GM18502 (cell line): ENCODE results near the gene TRIM2.
"Not testable (repeated sequence)": the region's sequence is repeated elsewhere in the genome, so short reads cannot be mapped to it uniquely, and the experiment has no call there.

ENCODE experiments used
- ATAC-seq: cut with Tn5 transposase; IDR thresholded peaks from one replicate; pipeline ENCODE4 v1.9.1; 2021; ENCODE audit warnings: mild to moderate bottlenecking; ENCODE audit not compliant: unreplicated experiment, poor library complexity

The TRIM2 gene

DNA sequence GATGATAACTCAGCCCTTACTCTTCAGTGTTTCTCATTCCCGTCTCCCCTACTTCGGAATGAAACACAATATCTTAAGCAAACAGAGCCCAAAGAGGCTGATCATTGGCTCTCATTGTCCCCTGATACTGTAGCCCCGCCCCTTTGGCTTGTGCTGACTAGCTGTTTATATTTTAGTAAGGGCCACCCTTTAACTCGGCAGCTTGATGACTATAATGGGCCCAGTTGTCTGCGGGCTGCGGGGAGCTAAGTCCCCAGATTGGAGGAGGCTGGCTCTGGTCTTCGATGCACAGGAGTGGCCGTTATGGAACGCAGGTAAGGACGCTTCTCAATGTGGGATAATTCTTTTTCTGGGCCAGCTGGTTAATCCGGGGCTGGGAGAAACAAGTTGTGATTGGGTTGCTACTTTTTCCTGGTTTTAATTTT lies at the start of gene TRIM2:
Gene TRIM2 (plus strand): TSS at position 197 of the 425 bp plus-strand sequence. CDS start 88 bp downstream, at position 285.
- no peak for ATAC-seq

DNA sequence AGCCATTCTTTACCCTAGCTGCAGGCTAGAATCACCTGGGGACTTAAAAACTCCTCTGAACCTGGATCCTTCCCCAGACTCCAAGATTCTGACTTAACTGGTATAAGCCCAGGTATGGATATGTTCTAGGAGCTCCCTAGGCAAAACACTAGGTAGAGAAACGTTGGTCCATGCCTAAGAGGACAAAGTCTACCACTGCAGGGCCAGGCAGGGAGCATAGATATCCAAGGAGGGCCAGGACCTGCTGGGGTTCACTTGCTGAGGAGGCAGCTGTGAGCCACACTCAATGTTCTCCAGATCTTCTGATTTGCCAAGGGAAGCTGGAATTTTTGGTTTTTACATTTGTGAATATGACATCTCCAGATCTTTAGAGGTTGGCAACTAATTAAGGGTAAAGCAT lies 48.6 kb upstream of the TRIM2 start:
- ATAC-seq: no peak

DNA sequence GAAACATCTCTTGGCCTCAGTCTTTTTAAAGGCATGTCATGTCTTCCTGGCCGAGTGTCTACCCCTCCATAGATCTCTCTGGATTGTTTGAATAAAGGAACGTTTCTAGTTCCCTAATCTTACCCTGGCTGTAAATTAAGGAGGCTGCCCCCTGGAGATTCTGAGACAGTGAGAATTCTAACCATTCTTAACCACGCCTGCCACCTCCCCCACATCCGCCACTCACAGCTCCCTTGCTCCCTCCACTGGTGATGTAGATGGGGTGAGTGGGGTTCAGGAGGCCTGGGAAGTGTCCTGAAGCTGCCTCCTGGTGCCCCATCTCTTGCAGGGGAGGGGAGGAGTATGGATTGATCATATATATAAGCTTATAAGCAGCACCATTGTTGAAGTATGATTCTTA lies 48.0 kb upstream of the TRIM2 start:
- ATAC-seq: no peak

DNA sequence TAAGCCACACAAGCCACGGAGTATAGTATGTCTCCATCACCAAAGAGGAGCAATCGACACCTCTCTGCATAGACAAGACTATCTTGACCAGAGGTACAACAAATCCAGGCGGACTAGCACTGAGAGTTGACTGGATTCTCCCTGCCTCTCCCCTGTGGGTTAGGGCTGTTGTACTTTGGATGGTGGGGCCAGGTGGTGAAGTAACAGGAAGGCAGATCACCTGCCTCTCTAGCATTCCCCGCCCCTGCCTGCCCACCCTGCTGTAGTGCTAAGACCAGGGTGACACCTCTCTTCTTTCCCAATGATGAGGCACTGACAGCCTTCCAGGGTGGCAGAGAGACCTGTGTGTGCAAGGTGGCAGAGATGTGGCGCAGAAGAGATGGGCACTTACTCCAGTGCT lies 47.5 kb upstream of the TRIM2 start:
- ATAC-seq: no peak

DNA sequence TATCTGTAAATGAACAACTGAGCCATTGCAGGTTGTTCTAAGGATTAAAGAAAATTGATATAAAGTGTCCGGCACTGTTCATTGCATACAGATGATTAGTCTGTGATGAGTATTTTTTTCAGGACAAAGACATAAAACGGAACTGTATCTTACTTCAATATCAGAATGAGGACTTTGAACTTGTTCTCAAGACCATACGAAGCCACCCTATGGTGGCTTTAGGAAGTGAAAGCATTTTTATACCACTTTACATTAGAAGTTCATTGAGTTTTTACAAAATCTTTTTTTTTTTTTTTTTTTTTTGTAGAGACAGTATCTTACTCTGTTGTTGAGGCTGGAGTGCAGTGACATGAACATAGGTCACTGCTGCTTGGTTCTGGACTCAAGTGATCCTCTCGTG lies 45.2 kb upstream of the TRIM2 start:
- no peak for ATAC-seq

DNA sequence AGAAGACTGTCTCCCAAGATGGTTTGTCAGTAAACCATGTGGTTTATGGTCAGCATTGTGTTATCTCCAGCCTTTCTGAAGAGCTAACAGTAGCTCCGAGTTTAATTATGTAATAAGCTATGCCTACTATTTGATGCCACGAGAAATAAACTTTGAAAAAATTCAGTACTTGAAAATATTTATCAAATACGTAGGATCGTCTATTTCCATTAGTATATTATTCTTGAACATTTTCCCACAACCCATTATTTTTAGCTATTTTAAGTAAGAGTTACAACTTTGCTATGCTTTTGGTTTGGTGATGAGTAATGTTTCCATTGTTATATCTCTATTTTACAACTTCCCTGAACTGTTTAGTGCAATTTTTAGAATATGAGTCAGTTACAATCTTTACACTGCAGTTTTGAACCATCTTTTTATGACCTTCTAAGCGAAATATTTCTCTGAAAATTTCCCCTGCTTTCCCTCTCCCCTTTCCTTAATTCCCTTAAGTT lies 44.5 kb upstream of the TRIM2 start:
- no peak for ATAC-seq

DNA sequence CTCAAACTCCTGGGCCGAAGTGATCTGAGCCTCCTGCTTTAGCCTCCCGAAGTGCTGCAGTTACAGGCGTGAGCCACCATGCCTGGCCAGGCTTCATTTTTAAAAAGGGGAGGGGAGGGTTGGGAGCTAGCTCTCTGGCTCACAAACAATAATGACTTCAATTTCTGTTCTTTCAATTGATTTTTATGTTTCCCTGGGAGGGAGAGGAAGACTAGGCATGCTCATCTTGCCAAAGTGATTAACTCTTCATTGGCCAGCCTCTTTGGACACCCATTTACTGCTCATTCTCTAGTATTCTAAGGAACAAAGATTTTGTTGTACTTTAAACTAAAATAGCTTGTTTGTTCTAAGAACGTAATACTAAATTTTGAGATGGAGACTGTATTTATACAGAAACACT lies 43.4 kb upstream of the TRIM2 start:
- ATAC-seq: no peak

DNA sequence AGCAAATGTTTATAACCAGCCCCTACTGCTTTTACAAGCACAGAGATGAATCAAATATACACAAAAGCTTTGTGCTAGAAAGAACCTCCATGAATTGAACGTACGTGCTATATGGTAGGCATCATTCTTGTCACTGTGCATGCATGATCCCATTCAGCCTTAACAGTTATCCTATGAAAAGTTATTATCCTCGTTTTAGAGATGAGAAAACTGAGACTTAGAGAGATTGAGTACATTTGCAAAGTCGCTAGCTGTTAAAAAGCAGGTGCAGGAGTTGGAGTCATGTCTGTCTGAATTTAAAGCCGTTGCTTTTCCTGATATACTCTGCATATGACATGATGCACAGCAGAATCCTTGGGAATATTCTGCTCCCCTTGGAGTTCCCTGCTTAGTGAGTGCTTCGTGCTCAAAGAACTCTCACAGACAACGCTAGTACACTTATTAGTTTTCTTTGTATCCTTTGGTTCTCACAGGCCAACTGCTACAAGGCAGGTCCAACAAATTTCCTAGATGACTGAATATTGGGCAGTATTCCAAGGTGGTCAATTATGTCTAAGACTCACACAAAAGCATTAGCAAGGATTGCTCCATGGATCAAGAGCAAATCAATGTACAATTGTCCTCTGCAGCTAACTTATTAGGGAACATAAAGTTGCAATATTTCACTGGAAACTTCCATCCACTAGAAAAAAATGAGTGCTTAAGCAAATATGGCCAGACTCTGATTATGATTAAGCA lies 42.8 kb upstream of the TRIM2 start:
- ATAC-seq: no peak

DNA sequence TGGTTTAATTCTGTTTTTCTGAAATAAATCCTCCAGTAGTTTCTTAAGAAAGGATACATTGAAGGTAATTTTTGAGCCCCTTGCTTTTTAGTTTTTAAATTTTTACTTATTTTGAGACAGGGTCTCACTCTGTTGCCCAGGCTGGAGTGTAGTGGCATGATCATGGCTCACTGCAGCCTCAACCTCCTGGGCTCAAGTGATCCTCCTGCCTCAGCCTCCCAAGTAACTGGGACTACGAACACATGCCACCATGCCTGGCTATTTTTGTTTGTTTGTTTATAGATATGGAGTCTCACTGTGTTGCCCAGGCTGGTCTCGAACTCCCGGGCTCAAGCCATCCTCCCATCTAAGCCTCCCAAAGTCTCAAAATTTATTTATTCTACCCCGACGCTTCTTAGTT lies 39.0 kb upstream of the TRIM2 start:
- ATAC-seq: not testable (repeated sequence)

DNA sequence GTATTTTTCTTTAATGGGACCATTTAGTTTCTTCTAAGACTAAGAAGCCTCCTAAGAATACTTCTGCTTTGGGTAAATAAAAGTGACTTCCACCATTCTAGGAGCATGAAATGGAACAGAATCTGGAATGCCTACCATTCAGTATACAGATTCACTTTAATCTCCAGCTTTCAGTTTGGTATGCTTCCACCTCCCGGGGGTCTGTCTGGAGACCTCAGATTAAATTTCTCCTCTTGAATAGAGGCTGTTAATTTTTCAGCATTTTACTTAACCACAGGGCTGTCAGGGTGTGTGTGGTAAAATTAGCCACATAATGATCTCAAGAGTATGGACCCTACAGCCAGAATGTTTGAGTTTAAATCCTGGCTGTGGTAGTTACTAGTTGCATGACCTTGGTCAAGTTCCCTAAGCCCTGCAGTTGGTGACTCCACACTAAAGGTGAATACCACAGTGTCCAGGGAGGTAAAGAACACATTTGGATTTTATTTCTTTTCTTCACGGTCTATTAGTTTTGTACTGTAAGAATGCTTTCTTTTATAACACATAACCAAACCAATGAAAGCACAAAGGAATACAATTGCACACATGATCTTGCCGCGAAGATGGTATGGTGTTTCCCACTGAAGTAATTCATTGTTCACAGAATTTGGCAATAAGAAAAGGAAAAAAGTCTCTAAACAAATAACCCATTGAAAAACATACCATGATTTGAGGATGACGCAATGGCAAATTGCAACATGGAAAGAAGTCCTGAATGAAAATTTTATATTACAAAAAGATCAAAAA lies 37.3 kb upstream of the TRIM2 start:
- no peak for ATAC-seq

DNA sequence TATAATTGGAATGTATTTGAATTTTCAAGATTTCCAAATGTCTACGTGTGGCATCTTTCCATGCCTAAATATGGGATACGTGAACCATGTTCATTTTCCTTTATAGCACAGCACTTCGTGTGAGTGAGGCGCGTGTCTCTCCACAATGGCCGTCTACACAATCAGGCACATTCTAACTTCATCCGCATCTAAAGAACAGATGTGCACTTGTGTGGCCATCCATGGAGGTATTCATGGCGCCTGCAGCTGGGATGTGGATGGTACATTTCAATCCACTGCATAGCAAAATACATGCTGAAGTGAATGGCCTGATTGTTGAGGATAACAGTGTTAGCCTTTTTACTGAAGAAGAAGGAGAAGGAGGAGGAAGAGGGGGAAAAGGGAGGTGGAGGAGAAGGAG lies 34.5 kb upstream of the TRIM2 start:
- ATAC-seq: no peak

DNA sequence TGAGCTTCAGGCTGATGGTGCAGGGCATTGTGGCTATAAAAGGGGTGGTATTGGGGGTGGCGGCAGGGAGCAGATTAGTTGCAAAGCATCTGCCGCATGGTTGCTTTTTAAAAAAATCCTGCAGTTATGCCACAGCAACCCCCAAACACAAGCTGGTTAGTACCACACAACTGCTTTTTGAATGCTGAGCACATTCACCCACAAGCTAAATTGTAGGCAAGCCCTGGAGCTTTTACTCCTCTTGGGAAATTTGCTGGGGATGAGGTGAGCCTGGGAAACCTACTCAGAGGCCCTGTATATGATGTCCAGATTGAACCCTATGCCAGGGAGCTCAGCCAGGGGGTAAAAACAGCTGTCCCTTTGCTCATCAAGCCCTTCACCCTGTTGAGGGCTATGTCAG lies 33.8 kb upstream of the TRIM2 start:
- no peak for ATAC-seq

DNA sequence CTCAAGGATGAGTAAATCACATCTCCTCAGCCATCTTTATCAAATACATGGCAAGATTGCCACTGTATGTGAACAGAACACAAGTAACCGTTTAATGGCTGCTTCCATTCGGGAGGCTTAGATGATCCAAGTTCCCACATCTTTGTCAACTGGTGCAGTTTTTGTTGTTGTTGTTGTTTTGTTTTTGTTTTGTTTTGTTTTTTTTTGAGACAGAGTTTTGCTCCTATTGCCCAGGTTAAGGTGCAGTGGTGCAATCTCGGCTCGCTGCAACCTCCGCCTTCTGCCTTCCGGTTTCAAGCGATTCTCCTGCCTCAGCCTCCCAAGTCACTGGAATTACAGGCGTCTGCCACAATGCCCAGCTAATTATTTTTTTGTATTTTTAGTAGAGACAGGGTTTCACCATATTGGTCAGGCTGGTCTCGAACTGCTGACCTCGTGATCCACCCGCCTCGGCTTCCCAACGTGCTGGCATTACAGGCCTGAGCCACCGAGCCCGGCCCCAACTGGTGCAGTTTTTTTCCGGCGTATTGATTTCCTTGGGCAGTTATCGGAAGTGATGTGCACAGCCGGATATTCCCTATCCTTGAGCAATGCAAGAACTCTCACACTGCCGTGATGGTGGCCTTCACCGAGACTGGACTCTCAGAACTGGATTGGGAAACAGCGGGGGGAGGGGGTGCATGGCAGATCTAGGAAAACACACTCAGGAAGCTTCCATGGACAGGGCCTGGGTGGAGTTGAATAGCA lies 29.2 kb upstream of the TRIM2 start:
- ATAC-seq: no peak

DNA sequence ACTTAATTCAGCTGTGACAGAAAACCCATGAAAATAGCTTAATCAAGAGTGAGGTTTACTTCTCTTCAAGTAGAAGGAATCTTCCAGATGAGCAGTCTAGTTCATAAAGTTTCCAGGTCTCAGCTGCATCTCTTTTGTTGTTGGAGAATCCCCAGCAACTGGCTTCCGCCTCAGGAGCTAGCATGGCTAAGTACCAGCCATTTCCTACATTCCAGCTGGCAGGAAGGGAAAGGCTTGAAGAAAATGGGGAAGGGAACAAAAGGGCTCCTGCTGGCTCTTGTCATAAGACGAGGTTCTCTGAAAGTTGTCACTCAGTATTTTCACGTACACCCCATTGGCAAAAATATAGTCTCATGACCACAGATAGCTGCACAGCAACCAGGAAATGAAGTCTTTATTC lies 27.3 kb upstream of the TRIM2 start:
- no peak for ATAC-seq

DNA sequence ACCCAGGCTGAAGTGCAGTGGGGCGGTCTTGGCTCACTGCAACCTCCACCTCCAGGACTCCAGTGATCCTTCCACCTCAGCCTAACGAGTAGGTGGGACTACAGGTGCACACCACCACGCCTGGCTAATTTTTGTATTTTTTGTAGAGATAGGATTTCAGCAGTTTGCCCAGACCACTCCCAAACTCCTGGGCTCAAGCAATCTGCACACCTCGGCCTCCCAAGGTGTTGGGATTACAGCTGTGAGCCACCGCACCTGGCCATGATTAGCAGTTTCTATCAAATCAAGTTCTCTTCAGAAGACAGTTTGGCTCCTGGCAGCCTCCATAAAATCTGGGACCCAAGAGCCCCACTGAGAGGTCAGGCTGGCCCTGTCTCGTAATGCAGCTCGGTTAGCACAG lies 26.4 kb upstream of the TRIM2 start:
- no peak for ATAC-seq

DNA sequence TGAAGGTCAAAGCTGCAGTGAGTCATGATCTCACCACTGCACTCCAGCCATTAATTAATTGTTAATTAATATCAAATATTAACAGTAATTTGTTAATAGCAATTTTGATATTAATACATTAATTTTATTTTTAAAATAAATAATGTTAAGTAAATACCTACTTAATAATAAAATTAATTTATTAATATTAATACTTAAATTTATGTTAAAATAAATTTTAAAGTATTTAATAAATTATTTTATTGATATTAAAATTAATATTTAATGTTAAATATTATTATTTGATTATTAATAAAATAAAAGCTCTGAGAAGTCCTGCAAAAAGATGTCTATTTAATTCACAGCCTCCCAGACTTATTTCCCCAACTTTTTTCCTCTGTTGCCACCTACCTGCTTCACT lies 25.1 kb upstream of the TRIM2 start:
- ATAC-seq: no peak

DNA sequence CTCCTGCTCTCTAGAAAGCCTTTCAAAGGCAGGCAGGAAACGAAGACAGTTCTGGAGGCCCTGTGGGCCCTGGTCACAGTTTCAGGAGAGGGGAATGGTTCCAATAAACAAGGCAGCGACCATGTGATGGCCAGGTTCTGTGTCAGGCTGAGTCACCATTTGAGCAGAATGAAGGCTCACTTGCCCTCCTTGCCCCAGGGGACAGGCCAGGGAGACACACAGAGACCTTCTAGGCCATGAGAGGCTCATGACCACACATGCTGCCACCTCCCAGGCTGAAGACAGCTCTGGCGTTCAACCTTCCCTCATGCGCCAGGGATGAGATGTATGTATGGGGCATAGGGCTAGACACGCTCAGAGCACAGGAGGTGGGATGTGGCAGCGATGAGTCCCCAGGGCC lies 22.9 kb upstream of the TRIM2 start:
- ATAC-seq: no peak

DNA sequence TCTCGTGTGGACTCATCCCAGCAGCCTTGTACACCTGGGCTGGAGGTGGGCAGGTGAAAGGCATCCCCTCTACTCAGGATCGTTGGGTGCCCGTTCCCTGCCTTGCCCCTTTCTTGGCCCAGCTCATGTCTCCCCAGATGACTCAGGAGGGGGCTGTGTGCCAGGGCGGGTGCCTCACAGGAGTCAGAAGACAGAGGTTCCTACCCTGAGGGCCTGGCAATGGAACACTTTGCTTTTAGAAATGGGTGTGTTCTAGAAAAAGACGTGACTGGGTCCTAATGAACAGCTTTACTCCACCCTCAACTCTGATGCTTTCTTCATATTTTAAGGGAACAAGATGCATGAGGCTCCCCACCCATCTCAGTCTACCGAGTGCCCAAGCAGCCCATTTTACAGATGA lies 22.5 kb upstream of the TRIM2 start:
- ATAC-seq: no peak

DNA sequence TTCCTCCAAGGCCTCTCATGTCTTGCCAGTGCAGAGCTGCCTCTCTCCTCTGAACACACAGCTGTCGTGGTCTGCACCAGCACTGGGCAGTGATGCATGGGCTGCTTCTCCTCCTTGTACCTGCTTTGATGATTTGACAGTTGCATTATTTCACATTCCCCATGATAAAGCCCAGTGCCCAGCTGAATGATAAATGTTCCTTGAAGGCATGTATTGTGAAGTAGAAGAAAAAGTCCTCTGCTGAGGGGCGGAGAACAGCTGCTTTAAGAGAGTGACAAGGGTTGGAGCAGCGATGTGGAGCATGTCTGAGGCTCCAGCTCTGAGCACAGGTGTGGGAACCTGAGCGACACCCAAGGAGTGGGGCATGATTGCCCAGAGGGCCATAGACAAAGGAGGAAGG lies 21.1 kb upstream of the TRIM2 start:
- no peak for ATAC-seq

DNA sequence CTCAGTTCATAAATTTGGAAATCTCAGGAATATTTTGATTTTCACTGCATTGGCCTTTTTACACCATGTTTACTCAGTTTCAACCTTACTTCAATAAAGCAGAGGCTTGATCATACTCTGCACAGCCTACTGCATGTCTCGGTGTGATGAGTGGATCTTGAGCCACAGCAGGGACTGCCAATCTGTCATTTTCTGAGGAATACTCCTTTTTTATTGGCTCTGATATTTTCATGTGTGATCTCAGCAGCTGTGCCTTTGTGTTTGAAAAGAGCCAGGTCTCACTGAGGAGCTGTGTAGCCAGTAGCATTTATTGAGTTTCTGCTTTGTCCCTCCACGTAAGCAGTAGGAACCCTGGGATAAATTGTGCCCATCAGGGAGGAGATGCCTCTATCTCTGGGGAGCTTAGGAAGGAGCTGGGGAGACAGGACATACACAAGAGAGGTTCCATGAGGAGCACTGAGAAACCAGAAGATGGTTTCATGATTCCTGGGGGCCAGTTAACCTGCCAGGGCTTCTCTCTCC lies 18.9 kb upstream of the TRIM2 start:
- ATAC-seq: no peak
